HuH-7 (cell line): Measurements from ENCODE around the gene VWA1.
A peak's percentile ranks its signal among the peaks of the same experiment; 100 is the strongest.
"Not testable (repeated sequence)": the region's sequence is repeated elsewhere in the genome, so short reads cannot be mapped to it uniquely, and the experiment has no call there.

Source experiments
- DNase-seq: peaks from one replicate; pipeline ENCODE4 v3.0.0; 2011; ENCODE audit warnings: low spot score

The VWA1 gene

DNA sequence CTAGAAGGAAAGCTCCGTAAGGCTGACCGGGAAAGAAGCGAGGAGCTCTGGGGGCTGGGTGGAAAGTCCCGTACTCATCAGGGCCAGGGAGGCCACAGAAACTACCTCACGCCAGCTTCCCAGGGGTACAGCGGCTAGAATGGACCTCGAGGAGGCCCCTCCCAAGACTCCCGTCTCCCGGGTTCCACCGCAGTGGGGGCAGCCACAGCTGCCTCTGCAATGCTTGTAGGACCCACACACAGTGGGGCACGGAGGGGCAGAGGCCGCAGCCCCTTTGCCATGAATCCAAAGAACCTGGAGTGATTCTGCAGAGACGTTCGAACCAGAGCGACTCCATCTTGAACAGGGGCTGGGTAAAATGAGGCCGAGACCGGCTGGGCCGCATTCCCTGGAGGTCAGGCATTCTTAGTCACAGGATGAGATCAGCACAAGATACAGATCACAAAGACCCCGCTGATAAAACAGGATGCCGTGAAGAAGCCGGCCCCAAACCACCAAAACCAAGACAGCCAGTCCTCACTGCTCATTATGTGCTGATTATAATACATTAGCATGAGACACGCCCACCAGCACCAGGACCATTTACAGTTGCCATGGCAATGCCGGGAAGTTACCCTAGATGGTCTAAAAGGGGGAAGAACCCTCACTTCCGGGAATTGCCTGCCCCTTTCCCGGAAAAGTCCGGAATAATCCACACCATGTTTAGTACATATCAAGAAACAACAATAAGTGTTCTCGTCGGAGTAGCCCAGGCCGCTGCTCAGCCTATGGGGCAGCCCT lies 12.8 kb upstream of the VWA1 start:
- no peak for DNase-seq

DNA sequence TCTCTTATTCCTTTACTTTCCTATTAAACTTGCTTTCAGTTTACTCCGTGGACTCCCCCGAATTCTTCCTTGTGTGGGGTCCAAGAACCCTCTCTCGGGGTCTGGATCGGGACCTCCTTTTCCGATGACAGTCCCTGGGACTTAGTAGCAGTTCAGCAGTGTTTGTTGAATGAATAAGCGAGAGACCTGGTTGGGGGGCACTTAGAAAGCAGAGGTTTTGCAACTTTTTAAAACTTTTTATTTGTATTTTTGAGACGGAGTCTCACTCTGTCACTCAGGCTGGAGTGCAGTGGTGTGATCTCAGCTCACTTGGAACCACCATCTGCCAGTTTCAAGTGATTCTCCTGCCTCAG lies 12.3 kb upstream of the VWA1 start:
- DNase-seq: no peak

DNA sequence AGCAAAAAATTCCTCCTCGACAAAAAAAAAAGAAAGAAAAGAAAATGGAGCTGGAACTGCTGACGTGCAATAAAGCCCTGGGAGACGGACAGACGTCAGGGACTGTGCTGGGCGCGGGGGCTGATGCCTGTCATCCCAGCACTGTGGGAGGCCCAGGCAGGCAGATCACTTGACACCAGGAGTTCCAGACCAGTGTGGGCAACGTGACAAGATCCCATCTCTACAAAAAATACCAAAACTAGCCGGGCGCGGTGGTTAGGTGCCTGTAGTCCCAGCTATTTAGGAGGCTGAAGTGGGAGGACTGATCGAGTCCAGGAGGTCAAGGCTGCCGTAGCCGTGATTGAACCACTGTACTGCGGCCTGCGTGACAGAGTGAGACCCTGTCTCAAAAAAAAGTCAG lies 10.8 kb upstream of the VWA1 start:
- no peak for DNase-seq

DNA sequence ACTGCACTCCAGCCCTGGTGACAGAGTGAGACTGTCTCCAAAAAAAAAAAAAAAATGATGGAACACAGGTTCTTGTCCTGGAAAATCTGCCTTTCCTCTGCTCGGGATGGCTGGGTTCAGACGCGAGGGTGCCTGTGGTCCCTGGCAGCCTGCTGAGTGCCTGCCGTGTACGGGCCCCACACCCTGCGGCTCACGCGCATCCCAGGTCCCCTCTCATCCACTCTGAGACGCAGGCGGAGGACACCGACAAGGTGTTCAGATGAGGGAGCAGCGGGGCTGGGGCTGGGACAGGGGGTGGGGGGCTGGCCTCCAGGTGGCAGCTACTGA lies 10.1 kb upstream of the VWA1 start:
- DNase-seq: no peak

DNA sequence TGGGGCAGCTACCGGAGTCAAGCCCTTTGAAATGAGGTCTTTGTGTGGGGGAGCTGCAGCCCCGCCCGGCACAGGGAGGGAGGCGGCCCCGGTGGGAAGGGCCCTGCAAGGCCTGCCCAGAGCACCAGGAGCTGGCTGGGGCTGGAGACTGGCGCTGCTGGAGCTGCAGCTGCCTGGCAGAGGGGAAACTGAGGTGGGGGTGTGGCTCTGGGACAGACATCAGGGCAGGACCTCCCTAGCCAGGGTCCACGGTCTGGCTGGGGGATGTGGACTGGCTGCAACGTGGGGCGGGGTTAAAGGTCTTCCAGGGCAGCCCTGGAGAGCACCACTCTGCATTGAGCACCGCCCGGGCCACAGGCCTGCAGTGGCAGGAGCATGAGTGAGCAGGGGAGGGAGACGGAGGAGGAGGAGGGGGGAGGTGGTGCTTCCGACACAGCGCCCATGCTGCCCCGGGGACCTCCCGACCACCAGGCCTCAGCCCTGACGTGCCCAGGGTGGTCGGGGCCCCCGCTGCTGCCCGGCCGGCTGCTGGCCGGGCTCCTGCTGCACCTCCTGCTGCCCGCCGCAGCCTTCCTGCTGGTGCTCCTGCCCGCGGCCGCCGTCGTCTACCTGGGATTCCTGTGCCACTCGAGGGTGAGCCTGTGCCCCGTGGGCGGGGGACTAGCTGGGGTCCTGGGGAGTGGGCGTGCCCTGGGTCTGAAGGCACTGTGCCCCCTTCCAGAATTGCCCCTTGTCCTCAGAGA lies 9.6 kb upstream of the VWA1 start:
- no peak for DNase-seq

DNA sequence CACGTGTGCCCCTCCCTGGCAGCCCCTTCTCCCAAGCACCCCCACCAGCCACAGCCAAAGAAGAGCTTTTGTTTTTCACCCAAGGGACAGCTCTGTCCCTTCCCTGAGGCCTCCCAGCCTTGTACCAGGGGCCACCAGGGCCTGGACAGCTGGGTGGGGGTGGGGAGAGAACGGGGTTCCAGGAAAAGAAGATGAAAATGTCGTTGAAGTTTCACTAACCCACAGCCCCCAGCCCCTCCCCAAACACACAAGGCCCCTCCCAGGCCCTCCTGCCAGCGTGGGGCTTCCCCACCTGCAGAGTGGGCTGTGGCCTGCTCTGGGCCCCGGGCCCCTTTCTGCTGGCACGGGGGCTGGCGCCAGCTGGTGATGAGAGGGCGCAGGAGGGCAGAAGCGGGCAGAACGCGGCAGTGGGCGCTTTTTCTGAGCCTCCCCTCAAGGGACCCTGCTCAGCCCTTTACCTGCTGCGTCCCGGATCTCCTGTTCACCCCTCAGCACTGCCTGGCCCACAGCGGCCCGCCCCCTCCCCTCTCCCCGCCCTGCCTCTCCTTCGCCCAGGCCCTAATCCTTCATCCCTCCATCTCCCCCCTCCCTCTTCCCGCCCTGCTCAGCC lies 8.9 kb upstream of the VWA1 start:
- DNase-seq: peak; percentile 37

DNA sequence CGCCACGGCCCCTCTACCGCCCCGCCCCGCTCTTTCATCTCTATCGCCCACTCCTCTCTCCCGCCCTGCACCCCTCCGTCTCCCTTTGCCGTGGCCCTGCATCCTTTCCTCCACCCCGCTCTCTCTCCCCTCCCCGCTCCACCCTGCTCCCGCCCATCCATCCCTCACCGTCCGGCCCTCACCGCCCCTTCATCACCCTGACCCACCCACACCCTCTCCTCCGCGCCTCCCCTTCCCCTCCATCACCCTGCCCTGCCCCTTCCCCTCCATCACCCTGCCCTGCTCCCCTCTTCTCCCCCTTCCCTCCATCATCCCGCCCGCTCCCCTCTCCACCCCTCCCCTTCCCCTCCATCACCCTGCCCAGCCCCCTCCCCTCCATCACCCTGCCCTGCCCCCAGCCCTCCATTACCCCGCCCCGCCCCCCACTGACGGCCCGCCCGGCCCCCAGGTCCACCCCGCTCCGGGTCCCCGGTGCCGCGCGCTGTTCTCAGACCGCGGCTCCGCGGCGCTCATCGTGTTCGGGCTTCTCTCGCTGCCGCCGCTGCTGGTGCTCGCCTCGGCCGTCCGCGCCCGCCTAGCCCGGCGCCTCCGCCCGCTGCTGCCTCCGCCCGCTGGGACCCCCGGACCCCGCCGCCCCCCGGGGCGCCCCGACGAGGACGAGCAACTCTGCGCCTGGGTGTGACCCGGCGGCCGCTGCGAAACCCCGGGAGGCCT lies 8.2 kb upstream of the VWA1 start:
- no peak for DNase-seq

DNA sequence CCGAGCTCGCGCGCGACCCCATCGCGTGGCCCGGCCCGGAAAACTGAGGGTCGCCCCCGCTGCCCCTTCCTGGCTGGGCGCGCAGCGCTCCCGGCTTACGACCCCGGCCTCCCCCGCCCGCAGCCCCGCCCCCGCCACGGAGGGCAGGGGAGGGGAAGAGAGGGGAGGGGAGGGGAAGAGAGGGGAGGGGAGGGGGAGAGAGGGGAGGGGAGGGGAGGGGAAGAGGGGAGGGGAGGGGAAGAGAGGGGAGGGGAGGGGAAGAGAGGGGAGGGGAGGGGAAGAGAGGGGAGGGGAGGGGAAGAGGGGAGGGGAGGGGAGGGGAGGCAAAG lies 7.7 kb upstream of the VWA1 start:
- no peak for DNase-seq

DNA sequence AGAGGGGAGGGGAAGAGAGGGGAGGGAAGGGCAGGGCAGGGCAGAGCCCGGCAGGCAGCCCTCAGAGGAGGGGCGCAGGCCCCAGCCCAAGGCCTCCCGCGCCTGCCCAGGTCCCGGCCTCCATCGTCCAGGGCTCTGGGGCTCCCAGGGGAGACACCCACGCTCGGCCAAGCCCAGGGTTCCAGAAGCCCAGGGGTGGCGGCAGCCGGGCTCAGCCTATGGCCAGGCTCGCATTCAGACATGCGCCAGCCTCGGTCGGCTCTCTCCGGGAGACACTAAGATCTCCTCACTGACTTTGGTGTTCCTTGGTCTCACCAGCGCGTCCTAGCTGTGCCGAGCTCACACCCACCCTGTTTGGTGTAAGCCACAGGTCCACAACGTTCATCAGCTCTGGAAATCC lies 7.3 kb upstream of the VWA1 start:
- DNase-seq: no peak

DNA sequence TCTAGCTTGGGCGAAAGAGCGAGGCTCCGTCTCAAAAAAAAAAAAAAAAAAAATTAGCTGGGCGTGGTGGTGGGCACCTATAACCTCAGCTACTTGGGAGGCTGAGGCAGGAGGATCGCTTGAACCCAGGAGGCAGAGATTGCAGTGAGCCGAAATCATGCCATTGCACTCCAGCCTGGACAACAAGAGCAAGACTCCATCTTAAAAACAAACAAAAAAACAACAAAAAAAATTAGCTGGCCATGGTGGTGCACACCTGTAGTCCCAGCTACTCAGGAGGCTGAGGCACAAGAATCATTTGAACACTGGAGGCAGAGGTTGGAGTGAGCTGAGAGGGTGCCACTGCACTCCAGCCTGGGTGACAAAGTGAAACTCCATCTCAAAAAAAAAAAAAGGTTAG lies 6.5 kb upstream of the VWA1 start:
- not testable (repeated sequence) for DNase-seq

DNA sequence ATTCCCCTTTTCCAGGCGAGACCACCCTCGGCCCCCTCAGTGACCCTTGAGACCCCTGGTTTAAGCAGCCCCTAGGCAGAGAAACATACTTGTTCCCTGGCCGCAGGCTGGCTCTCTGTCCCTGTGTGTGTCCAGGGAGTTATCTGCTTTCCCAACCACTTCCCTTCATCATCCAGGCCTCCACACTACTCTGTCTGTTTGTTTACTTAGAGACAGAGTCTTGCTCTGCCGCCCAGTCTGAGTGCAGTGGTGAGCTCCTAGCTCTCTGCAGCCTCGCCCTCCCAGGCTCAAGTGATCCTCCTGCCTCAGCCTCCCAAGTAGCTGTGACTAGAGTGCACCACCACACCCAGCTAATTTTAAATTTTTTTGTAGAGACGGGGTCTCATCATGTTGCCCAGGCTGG lies 5.8 kb upstream of the VWA1 start:
- DNase-seq: peak; percentile 83

DNA sequence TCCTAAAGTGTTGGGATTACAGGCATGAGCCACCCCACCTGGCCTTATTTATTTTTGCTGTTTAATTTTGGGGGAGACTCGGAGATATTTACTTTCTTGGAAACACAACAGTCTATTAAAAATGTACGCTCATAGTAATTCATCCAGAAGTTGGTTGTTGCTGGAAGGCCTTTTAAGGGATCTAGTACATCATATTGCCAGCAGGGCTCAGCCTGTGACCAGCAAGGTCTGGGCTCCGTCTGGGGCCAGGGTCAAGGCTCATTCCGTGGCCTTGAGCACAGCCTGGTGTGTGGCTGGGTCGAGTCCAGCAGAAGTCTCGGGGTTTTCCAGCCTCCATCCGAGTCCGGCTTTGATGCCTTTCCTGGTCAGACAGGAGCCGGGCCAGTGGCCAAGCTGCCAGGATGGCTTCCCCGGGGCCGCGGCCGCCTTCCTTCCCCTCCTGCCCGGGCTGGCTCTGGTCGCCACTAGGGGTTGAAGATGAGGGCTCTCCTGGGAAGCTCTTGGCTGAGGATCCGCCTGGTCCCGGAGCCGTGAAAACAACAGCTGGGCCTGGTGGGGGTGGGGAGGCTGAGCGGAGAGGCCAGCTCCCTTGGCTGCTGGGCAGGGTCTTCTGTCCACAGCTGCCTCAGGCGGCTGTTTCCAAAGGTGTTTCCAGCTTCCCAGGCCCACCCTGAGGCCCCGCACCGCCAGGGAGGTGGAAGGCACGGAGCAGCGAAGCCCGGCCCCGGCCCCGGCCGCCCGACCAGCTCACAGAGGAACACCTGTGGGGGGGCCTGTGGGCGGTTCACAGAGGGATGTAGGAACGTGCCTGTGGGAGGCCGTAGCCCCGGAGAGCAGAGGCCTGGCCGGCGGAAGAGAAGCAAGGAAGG lies 5.1 kb upstream of the VWA1 start:
- DNase-seq: no peak

DNA sequence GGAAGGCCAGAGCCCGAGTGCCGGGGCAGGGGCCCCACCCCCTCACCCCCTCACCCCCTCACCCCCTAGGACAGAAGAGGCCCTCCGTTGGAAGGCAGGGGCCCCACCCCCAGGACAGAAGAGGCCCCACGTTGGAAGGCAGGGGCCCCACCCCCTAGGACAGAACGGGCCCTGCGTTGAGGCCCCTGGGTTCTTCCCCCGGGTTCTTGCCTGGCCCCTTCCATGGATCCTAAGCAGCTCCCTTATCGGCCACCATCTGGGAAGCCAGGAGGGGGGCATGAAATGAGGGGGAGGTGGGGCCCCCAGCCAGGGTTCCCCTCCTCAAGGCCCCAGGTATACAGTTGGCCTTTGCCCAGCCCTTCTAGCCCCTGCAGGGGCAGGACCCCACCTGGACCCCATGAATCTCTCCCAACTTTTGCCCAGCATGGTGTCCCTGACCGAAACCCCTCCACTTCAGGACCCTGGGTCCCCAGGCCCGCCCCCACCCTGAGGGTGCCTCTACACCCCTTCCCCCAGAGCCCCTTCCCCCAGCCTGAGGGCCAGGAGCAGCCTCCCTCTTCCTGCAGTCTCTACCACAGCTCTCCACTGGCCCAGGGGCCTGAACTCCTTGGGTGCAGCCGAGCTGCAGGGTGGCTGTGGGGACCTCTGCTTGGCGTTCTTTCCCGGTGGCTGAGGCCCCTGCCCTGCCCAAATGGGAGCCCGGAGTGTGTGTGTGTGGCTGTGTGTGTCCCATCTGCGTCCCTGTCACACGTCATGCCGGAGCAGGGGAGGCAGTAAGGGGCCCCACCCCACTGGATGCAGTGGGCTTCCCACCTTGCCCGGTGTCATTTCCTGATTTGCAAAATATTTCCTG lies 4.3 kb upstream of the VWA1 start:
- DNase-seq: no peak

DNA sequence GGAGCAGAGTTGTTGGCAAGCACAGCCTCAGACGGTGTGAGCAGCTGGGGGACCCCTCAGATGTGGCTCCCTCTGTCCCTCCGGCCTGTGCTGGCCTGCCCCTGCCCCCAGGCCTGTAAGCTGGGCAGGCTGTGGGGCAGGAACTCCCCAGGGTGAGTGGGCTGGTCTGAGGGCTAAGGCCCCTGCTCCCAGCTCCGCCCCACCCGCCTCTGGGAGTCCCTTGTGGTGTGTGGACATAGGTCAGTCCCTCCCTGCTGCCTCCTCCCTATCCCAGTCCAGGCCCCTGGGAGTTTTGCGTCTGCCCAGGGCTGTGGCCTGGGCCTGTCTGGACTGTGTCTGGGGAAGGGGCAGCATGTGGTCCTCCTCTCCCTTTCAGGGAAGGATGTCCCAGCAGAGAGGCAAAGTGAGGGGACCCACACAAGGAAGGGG lies 3.6 kb upstream of the VWA1 start:
- peak; percentile 92 for DNase-seq

DNA sequence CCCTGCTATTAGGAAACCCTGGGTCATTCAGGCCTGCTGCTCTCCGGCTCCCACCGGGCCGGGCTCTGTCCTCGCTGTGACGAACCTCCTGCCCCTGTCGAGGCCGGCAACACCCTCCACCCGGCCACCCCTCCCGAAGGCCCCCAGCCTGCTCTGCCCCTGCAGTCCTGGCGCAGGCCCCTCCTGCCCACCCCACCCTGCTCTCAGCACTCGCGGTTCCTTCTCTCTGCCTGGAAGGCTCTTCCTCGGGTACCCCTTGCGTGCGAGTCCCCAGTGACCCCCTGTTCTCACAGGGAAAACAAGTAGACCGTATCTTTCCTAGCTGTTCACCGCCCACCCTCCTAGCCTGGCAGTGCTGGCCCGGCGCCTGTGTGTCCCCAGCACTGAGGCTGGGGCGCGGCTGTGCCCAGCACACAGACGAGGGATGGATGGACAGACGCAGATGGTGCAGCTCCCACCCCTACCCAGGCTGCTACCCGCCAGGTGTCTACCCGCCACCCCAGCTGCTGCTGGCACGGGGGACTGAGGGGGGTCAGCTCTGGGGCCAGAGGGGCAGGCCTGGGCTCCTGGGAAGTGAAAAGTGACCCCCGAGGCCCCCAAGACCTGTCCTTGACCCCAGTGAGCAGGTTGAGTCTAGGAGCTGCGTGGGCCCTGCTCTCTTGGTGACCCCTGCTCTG lies 3.1 kb upstream of the VWA1 start:
- no peak for DNase-seq

DNA sequence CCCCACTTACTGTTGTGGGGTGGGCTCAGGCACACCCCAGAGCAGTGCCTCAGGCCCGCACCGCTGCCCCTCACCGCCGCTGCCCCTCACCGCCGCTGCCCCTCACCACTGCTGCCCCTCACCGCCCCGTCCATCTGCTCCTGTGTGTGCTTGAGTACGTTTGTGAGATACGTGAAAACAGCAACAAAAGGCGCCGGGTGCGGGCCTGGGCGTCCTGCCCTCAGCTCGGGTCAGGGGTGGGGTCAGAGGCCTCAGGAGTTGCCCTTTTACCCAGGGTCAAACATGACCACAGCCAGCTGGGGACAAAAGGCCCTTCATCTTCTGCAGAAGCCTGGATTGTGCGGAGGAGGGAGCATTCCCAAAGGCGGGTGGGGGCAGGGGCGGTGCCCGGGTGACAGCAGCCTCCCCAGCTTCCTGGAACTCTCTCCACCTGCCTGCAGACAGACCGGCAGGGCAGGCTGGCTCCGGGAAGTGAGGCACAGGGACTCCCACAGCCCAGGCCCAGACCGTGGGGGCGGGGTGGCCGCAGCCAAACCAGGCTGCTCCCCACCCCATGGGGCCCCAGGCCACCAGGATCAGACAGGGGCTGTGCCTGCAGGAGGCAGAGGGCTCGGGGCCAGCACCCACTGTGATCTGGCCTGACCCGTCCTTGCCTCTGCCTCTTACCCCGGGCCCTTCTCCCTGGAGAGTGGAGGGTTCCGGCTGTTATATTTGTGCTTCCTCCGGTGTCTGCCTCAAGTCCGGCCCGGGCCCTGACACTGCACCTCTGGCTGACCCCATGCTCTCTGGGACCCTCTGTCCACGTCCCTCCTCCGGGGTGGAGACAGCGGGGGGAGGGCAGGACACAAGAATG lies 2.3 kb upstream of the VWA1 start:
- peak; percentile 88 for DNase-seq

DNA sequence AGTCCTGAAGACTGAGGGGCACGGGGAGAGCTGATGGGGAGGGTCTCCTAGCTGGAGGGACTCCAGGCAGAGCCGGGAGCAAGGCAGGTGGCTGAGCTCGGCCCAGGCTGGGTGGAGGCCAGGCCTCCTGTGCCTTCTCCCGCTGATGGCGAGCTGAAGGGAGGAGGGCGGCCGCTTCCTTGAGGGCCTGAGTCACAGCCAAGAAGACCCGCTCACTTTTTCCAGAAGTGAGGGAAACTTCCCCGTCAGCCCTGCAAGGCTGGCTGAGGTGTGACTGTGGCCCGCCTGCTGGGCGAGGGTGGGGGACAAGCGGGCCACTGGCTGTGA lies 1.7 kb upstream of the VWA1 start:
- no peak for DNase-seq

DNA sequence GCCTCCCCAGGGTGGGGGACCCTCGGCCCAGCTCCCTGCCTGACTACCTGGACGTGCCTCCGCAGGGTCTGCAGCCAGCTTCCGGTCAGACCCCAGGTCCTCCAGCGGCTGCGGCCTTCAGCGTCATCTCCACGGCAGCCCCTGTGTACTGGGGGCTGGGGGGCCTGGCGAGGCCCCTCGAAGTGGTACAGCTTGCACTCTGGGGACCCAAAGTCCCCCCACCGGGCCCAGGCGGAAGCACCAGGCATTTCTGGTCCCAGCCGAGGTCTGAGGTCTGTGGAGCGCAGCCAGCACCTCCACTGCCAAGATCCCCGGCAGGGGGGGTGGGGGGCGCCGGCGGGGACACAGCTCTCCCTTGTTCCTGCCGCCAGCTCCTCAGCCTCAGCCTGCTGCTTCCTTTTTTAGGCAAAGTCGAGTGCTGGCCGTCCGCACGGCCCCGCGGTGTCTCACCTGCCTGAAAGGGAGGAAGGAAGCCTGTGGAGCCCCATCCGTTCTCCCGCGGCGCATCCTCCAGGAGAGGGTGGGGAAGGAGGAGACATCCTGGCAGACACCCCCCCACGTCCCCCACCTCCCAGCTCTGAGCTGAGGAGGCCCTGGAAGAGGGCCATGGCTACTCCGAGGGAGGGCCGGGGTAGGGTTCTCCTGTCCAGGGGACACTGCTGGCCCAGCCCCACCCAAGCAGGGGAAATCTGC lies 1.2 kb upstream of the VWA1 start:
- DNase-seq: no peak

DNA sequence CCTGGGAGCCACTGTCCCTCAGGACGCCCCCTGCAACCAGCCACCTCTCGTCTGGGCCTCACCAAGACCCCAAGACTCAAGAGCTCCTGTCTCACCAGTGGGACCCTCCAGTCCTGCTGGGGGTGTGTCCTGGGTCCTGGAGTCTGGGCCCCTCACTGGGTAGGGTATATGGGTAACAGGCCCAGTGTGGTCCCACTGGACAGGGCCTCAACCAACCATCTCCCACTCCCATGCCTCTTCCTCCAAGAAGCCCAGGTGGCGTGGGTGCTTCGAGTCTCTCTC lies 725 bp upstream of the VWA1 start:
- no peak for DNase-seq
